ENCODE results near the gene FAM234B.

- TF ChIP-seq EP300 (IDR thresholded peaks at IDR 0.05; ENCODE audit: borderline replicate concordance in 1 of 2, low read depth in 1 of 2, low read length in 1 of 2) (no peak), POLR2AphosphoS5 (IDR thresholded peaks at IDR 0.05; ENCODE audit: low read depth, low read length) (no peak), TCF12 (IDR thresholded peaks at IDR 0.05) (no peak), RAD21 (IDR thresholded peaks at IDR 0.05; ENCODE audit: low read length) (no peak), TAF1 (IDR thresholded peaks at IDR 0.05; ENCODE audit: borderline replicate concordance, low read depth, low read length) (no peak), NFIC (IDR thresholded peaks at IDR 0.05; ENCODE audit: borderline replicate concordance) (no peak), CTCF (IDR thresholded peaks at IDR 0.05) (no peak), SMC3 (IDR thresholded peaks at IDR 0.05; ENCODE audit: low read depth, low read length) (no peak), SIN3A (IDR thresholded peaks at IDR 0.05; ENCODE audit: borderline replicate concordance, low read depth, low read length) (no peak), YY1 (IDR thresholded peaks at IDR 0.05; ENCODE audit: low read depth) (no peak), TEAD4 (IDR thresholded peaks at IDR 0.05; ENCODE audit: borderline replicate concordance, insufficient read depth) (no peak), GABPA (IDR thresholded peaks at IDR 0.05; ENCODE audit: low read depth) (no peak), FOXM1 (IDR thresholded peaks at IDR 0.05; ENCODE audit: low read depth) (no peak), MAX (IDR thresholded peaks at IDR 0.05; ENCODE audit: low read depth) (no peak)
These were observed 45.9 kb downstream of the FAM234B start for GRCh38 chr12:13090054-13090453.

All from SK-N-SH (cell line).